Activated naive CD4-positive, alpha-beta T cell treated with anti-CD3 and anti-CD28 coated beads, Interleukin-2, amount 50 U/mL, for 24 hours (primary cell): ENCODE results near the gene COMT.
"Not testable (repeated sequence)": the region's sequence is repeated elsewhere in the genome, so short reads cannot be mapped to it uniquely, and the experiment has no call there.

Source experiments
- H3K27ac Mint-ChIP-seq: one replicate; pipeline ENCODE4 v1.8.0; 2021; ENCODE audit warnings: mild to moderate bottlenecking, mixed read lengths
- H3K27me3 Mint-ChIP-seq: one replicate; pipeline ENCODE4 v1.8.0; 2021; ENCODE audit warnings: mixed read lengths
- H3K36me3 Mint-ChIP-seq: one replicate; pipeline ENCODE4 v1.8.0; 2021; ENCODE audit warnings: mixed read lengths
- H3K4me1 Mint-ChIP-seq: one replicate; pipeline ENCODE4 v1.8.0; 2021; ENCODE audit warnings: mixed read lengths
- H3K4me3 Mint-ChIP-seq: one replicate; pipeline ENCODE4 v1.8.0; 2021; ENCODE audit warnings: mild to moderate bottlenecking, mixed read lengths
- H3K9me3 Mint-ChIP-seq: one replicate; pipeline ENCODE4 v1.8.0; 2021; ENCODE audit warnings: mixed read lengths

COMT gene

GRCh38 chr22:19933341-19934241, 8.0 kb upstream of the COMT start:
- H3K27ac Mint-ChIP-seq: no peak overlapping the region

GRCh38 chr22:19935123-19935718, 6.4 kb upstream of the COMT start:
- H3K9me3 Mint-ChIP-seq: peaks cover 11% of the 10 kb centered on the region
- H3K27ac Mint-ChIP-seq, H3K27me3 Mint-ChIP-seq, H3K4me3 Mint-ChIP-seq, H3K4me1 Mint-ChIP-seq: not testable (repeated sequence)
- peaks cover 28% of the 10 kb centered on the region for H3K36me3 Mint-ChIP-seq

More at GRCh38 chr22:19933341-19934241, 8.0 kb upstream of the COMT start:
- Mint-ChIP-seq H3K27me3 (no peaks in the 10 kb centered on the region), H3K4me3 (no peak overlapping the region), H3K4me1 (peaks cover 3% of the 10 kb centered on the region), H3K36me3 (peaks cover 27% of the 10 kb centered on the region), H3K9me3 (peaks cover 11% of the 10 kb centered on the region)

- H3K4me3 Mint-ChIP-seq: no peak overlapping the region
Observed at GRCh38 chr22:19936513-19936912, 5.1 kb upstream of the COMT start.

GRCh38 chr22:19937616-19938473, 3.7 kb upstream of the COMT start:
- Mint-ChIP-seq H3K4me3 (no peak overlapping the region), H3K27ac (no peak overlapping the region), H3K9me3 (peaks cover 11% of the 10 kb centered on the region), H3K4me1 (peaks cover 24% of the 10 kb centered on the region), H3K27me3 (no peaks in the 10 kb centered on the region), H3K36me3 (peaks cover 28% of the 10 kb centered on the region)

More at GRCh38 chr22:19936513-19936912, 5.1 kb upstream of the COMT start:
- Mint-ChIP-seq H3K4me1 (peaks cover 17% of the 10 kb centered on the region), H3K27me3 (no peaks in the 10 kb centered on the region), H3K36me3 (peaks cover 28% of the 10 kb centered on the region), H3K27ac (no peak overlapping the region), H3K9me3 (peaks cover 11% of the 10 kb centered on the region)

DNA sequence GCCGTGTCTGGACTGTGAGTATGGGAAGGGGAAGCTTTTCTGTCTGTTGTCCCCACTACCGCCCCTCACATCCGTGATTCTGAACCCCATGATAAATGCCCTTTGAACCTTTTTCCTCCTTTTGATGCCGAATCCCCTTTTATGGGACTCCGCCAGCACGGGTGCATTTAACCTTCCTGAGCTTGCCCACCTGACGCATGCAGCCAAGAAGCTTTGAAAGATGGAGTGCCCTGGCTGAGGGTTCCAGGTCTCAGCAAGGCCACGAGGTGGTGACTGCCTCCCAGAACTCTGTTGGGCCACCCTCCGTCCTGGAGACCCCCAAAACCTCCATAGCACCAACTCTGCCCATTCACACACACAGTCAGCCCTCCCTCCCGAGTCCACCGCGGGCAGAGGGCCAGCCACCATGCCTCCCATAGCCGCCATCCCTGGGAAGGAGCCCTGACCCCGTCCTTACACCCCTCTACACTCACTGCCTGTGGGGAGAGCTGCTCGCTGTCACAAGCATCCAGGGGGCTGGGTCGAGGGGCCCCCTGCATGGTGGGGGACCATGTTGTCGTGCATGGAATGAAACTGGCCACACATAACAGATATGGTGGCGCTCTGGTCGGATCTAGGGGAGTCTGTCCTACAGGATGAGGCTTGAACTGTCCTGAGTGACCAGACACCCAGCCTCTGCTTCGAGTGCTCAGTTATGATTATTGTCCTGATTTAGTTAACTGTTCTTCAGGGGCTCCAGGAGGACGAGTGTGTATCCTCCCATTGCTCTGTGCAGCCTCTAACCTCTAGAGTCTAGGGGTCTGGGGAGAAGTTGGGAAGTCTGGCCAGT, 822 bp upstream of the COMT start:
- H3K4me1 Mint-ChIP-seq: peaks cover 38% of the 10 kb centered on the region

GRCh38 chr22:19942157-19943081, 847 bp downstream of the COMT start:
- Mint-ChIP-seq H3K27ac (peak overlapping the region; percentile 98), H3K36me3 (peaks cover 13% of the 10 kb centered on the region), H3K27me3 (no peaks in the 10 kb centered on the region), H3K9me3 (no peaks in the 10 kb centered on the region), H3K4me3 (peak overlapping the region; percentile 95), H3K4me1 (peaks cover 48% of the 10 kb centered on the region)

More for the DNA sequence above, 822 bp upstream of the COMT start:
- Mint-ChIP-seq H3K4me3 (peak overlapping the region; percentile 95), H3K9me3 (peaks cover 11% of the 10 kb centered on the region), H3K27ac (peak overlapping the region; percentile 95), H3K36me3 (peaks cover 25% of the 10 kb centered on the region), H3K27me3 (no peaks in the 10 kb centered on the region)

DNA sequence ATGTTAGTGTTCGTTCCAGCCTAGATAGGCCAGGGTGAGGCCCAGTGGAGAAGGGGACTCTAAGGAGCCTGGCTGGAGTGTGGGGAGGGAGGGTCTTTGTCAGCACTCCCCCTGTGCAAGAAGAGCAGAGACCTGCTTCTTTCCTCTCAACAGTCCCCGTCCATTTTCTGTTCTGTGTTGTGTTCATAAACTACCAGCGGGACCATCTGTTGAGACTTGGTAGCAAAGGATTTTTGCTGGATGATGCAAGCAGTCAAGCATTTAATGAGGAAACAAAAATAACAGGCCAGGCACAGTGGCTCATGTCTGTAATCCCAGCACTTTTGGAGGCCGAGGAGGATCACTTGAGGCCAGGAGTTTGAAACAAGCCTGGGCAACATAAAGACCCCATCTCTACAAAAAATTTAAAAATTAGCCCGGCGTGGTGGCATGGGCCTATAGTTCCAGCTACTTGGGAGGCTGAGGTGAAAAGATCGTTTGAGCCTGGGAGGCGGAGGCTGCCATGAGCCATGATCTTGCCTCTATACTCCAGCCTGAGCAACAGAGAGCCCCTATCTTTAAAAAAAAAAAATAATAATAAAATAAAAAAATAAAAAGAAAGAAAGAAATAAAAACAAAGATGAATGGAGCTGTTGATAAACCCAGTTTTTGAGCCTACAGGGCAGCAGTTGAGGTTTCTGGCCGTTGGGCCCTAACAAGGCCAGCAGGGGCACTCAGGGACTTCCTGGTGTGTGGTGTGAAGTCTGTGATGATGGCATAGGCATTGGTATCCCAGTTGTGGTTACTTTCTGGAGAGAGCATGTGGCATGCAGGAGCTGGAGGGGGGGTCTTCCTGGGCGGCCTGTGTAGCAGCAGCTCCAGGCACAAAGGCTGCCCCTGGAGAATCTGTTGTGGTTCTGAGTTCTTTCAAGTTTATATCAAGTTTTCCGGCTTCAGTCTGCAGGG, 1.8 kb downstream of the COMT start:
- peak overlapping the region; percentile 98 for H3K27ac Mint-ChIP-seq
- H3K36me3 Mint-ChIP-seq: peaks cover 6% of the 10 kb centered on the region
- H3K4me1 Mint-ChIP-seq: peaks cover 50% of the 10 kb centered on the region
- H3K27me3 Mint-ChIP-seq: no peaks in the 10 kb centered on the region
- no peaks in the 10 kb centered on the region for H3K9me3 Mint-ChIP-seq
- H3K4me3 Mint-ChIP-seq: peak overlapping the region; percentile 95

DNA sequence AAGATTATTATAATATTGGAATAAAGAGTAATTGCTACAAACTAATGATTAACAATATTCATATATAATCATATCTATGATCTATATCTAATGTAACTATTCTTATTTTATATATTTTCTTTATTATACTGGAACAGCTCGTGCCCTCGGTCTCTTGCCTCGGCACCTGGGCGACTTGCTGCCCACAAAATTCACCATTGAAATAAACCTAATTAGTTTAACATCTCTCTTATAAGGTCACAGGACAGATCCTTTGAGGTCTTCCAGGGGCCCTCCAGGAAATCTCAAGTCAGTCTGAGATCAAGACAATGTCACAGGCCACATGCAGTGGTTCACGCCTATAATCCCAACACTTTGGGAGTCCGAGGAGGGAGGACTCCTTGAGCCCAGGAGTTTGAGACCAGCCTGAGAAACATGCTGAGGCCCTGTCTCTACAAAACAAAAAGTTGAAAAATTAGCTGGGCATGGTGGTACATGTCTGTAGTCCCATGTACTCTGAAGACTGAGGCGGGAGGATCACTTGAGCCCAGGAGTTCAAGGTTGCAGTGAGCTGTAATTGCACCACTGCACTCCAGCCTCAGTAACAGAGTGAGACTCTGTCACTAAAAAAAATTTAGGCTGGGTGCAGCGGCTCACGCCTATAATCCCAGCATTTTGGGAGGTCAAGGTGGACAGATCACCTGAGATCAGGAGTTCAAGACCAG, 6.6 kb downstream of the COMT start:
- H3K4me1 Mint-ChIP-seq: peaks cover 32% of the 10 kb centered on the region
- no peaks in the 10 kb centered on the region for H3K9me3 Mint-ChIP-seq
- H3K4me3 Mint-ChIP-seq: no peak overlapping the region
- H3K27me3 Mint-ChIP-seq: no peaks in the 10 kb centered on the region
- peaks cover 8% of the 10 kb centered on the region for H3K36me3 Mint-ChIP-seq
- H3K27ac Mint-ChIP-seq: no peak overlapping the region

GRCh38 chr22:19951346-19951745, 9.8 kb downstream of the COMT start:
- no peaks in the 10 kb centered on the region for H3K9me3 Mint-ChIP-seq
- H3K27ac Mint-ChIP-seq: peak overlapping the region; percentile 51
- no peaks in the 10 kb centered on the region for H3K27me3 Mint-ChIP-seq
- no peak overlapping the region for H3K4me3 Mint-ChIP-seq
- peaks cover 6% of the 10 kb centered on the region for H3K36me3 Mint-ChIP-seq
- peaks cover 36% of the 10 kb centered on the region for H3K4me1 Mint-ChIP-seq

- no peaks in the 10 kb centered on the region for H3K9me3 Mint-ChIP-seq
- peaks cover under 1% of the 10 kb centered on the region for H3K36me3 Mint-ChIP-seq
- no peak overlapping the region for H3K27ac Mint-ChIP-seq
- H3K4me3 Mint-ChIP-seq: no peak overlapping the region
- no peaks in the 10 kb centered on the region for H3K27me3 Mint-ChIP-seq
- peaks cover 20% of the 10 kb centered on the region for H3K4me1 Mint-ChIP-seq
Observed at GRCh38 chr22:19955241-19956128, 13.9 kb downstream of the COMT start.

GRCh38 chr22:19957445-19957844, 15.9 kb downstream of the COMT start:
- H3K4me1 Mint-ChIP-seq: peaks cover 16% of the 10 kb centered on the region
- H3K27ac Mint-ChIP-seq: no peak overlapping the region
- H3K27me3 Mint-ChIP-seq: no peaks in the 10 kb centered on the region
- no peaks in the 10 kb centered on the region for H3K36me3 Mint-ChIP-seq
- H3K9me3 Mint-ChIP-seq: no peaks in the 10 kb centered on the region
- H3K4me3 Mint-ChIP-seq: no peak overlapping the region
